ENCODE results near the gene CLEC12A.
"Not testable (repeated sequence)": the region's sequence is repeated elsewhere in the genome, so short reads cannot be mapped to it uniquely, and the experiment has no call there.

The CLEC12A gene

GRCh38 chr12:10015450-10015849 is 44.2 kb downstream of the CLEC12A start:
- TF ChIP-seq, protein P1, sequence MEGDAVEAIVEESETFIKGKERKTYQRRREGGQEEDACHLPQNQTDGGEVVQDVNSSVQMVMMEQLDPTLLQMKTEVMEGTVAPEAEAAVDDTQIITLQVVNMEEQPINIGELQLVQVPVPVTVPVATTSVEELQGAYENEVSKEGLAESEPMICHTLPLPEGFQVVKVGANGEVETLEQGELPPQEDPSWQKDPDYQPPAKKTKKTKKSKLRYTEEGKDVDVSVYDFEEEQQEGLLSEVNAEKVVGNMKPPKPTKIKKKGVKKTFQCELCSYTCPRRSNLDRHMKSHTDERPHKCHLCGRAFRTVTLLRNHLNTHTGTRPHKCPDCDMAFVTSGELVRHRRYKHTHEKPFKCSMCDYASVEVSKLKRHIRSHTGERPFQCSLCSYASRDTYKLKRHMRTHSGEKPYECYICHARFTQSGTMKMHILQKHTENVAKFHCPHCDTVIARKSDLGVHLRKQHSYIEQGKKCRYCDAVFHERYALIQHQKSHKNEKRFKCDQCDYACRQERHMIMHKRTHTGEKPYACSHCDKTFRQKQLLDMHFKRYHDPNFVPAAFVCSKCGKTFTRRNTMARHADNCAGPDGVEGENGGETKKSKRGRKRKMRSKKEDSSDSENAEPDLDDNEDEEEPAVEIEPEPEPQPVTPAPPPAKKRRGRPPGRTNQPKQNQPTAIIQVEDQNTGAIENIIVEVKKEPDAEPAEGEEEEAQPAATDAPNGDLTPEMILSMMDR (IDR thresholded peaks at IDR 0.05): no peak
- intact Hi-C loops (cut with DNase I; ENCODE audit: low total_unique reads): no loop called here
- H3K9me3 ChIP-seq: no peaks in the 10 kb centered on the region
- H3K27me3 ChIP-seq: no peaks in the 10 kb centered on the region
- H3K4me1 ChIP-seq: no peaks in the 10 kb centered on the region
- H3K27ac ChIP-seq: no peak overlapping the region
- no peaks in the 10 kb centered on the region for H3K36me3 ChIP-seq
- DNase-seq: no peak
- no peak overlapping the region for H3K4me3 ChIP-seq

DNA sequence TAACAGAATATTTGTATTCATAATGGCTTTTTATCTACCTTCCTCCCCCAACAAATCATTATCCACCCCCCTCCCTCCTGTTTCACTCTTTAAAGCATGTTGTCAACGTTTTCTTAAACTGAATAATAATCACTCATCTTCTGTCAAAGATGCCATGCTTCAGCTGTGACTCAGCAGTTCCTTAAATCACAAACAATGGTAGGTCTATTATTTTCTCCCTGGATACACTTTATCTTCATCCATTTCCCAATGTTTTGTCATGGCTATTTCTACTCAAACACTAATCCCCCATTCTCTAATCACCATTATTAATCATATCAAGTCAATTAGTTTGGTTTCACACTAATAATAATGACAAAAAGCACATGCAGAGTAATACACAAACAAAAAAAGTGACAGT is 45.7 kb downstream of the CLEC12A start:
- no peaks in the 10 kb centered on the region for H3K27me3 ChIP-seq
- no peak overlapping the region for H3K4me3 ChIP-seq
- intact Hi-C loops (cut with DNase I; ENCODE audit: low total_unique reads): no loop called here
- TF ChIP-seq, protein P1 (IDR thresholded peaks at IDR 0.05): no peak
- H3K4me1 ChIP-seq: no peaks in the 10 kb centered on the region
- no peak overlapping the region for H3K27ac ChIP-seq
- H3K36me3 ChIP-seq: no peaks in the 10 kb centered on the region
- DNase-seq: no peak
- no peaks in the 10 kb centered on the region for H3K9me3 ChIP-seq

GRCh38 chr12:10018386-10018785 is 47.2 kb downstream of the CLEC12A start:
- Histone ChIP-seq H3K4me3 (no peak overlapping the region), H3K27ac (no peak overlapping the region), H3K9me3 (no peaks in the 10 kb centered on the region), H3K36me3 (no peaks in the 10 kb centered on the region), H3K27me3 (no peaks in the 10 kb centered on the region), H3K4me1 (no peaks in the 10 kb centered on the region)
- no peak for DNase-seq
- intact Hi-C loops (cut with DNase I; ENCODE audit: low total_unique reads): no loop called here
- TF ChIP-seq, protein P1 (IDR thresholded peaks at IDR 0.05): no peak

GRCh38 chr12:10021342-10021741 is 50.1 kb downstream of the CLEC12A start:
- H3K27me3 ChIP-seq: no peaks in the 10 kb centered on the region
- no peak for DNase-seq
- no peaks in the 10 kb centered on the region for H3K36me3 ChIP-seq
- H3K9me3 ChIP-seq: no peaks in the 10 kb centered on the region
- H3K4me3 ChIP-seq: no peak overlapping the region
- H3K4me1 ChIP-seq: no peaks in the 10 kb centered on the region
- intact Hi-C loops (cut with DNase I; ENCODE audit: low total_unique reads): no loop called here
- H3K27ac ChIP-seq: no peak overlapping the region
- TF ChIP-seq, protein P1 (IDR thresholded peaks at IDR 0.05): no peak

GRCh38 chr12:10025236-10025635 is 54.0 kb downstream of the CLEC12A start:
- H3K27me3 ChIP-seq: no peaks in the 10 kb centered on the region
- no peak for DNase-seq
- no peak overlapping the region for H3K4me3 ChIP-seq
- H3K36me3 ChIP-seq: no peaks in the 10 kb centered on the region
- intact Hi-C loops (cut with DNase I; ENCODE audit: low total_unique reads): no loop called here
- H3K9me3 ChIP-seq: no peaks in the 10 kb centered on the region
- no peaks in the 10 kb centered on the region for H3K4me1 ChIP-seq
- no peak overlapping the region for H3K27ac ChIP-seq
- TF ChIP-seq, protein P1 (IDR thresholded peaks at IDR 0.05): no peak

DNA sequence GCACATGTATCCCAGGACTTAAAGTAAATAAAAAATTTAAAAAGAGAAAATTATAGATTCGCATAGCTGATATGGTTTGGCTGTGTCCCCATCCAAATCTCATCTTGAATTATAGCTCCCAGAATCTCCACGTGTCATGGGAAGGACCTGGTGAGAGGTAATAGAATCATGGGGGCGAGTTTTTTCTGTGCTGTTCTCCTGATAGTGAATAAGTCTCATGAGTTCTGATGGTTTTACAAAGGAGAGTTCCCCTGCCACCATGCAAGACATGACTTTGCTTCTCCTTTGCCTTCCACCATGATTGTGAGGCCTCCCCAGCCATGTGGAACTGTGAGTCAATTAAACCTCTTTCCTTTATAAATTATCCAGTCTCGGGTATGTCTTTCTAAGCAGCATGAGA is 55.5 kb downstream of the CLEC12A start:
- intact Hi-C loops (cut with DNase I; ENCODE audit: low total_unique reads); H3K9me3 ChIP-seq; H3K27me3 ChIP-seq; DNase-seq; H3K36me3 ChIP-seq; H3K27ac ChIP-seq; H3K4me1 ChIP-seq; H3K4me3 ChIP-seq: not testable (repeated sequence)
